Mesothelial cell of epicardium (in vitro differentiated cells): ENCODE results near the gene LBX2. TPM values are rescaled to one million over a fixed set of nuclear protein-coding genes. Genes with fewer than 3 reads are reported as not detected.
"Not testable (repeated sequence)": the region's sequence is repeated elsewhere in the genome, so short reads cannot be mapped to it uniquely, and the experiment has no call there.

Experiments
- DNase-seq, 2 experiments: peaks; one replicate each; pipeline ENCODE4 v3.0.0; 2021; ENCODE audit warnings: low spot score in 2 of 2; ENCODE audit not compliant: unreplicated experiment in 2 of 2
- H3K27ac Mint-ChIP-seq: 2 replicates; pipeline ENCODE4 v1.8.0; 2021; ENCODE audit warnings: mixed read lengths
- H3K27me3 Mint-ChIP-seq: 2 replicates; pipeline ENCODE4 v1.8.0; 2021; ENCODE audit warnings: low read depth, mixed read lengths
- H3K36me3 Mint-ChIP-seq: 2 replicates; pipeline ENCODE4 v1.8.0; 2021; ENCODE audit warnings: mixed read lengths
- H3K4me1 Mint-ChIP-seq: 2 replicates; pipeline ENCODE4 v1.8.0; 2021; ENCODE audit warnings: mixed read lengths
- H3K4me3 Mint-ChIP-seq: 2 replicates; pipeline ENCODE4 v1.8.0; 2021; ENCODE audit warnings: mild to moderate bottlenecking, moderate library complexity, mixed read lengths
- H3K9me3 Mint-ChIP-seq: 2 replicates; pipeline ENCODE4 v1.8.0; 2021; ENCODE audit warnings: mixed read lengths
- CTCF ChIP-seq: fragments of 200-600 bp; sonication (generic); IDR thresholded peaks from one replicate; pipeline ENCODE4 v1.5.0; 2021; ENCODE audit warnings: antibody characterized with exemption; ENCODE audit not compliant: unreplicated experiment
- total RNA-seq: library from RNA; stranded (reverse); gene quantifications from 3 replicates; pipeline ENCODE4 v1.2.1, GENCODE V29; 2021

The LBX2 gene
- total RNA-seq, 1 donor from 2014 or later: 1.1 TPM

- Mint-ChIP-seq H3K9me3 (no peaks in the 10 kb centered on the region), H3K4me1 (peaks cover 39% of the 10 kb centered on the region), H3K27me3 (no peaks in the 10 kb centered on the region), H3K36me3 (no peaks in the 10 kb centered on the region), H3K27ac (no peak overlapping the region), H3K4me3 (no peak overlapping the region)
- DNase-seq: no peak
- TF ChIP-seq CTCF: no peak
Observed at GRCh38 chr2:74461187-74462053, 38.0 kb downstream of the LBX2 start.

GRCh38 chr2:74460187-74460586, 39.2 kb downstream of the LBX2 start:
- H3K9me3 Mint-ChIP-seq, H3K36me3 Mint-ChIP-seq, DNase-seq, H3K27me3 Mint-ChIP-seq: not testable (repeated sequence)
- Mint-ChIP-seq H3K27ac (peak overlapping the region; percentile 30), H3K4me3 (peak overlapping the region; percentile 94), H3K4me1 (peaks cover 44% of the 10 kb centered on the region)

GRCh38 chr2:74459503-74460118, 39.8 kb downstream of the LBX2 start:
- peak overlapping the region; percentile 99 for H3K27ac Mint-ChIP-seq
- not testable (repeated sequence) for H3K36me3 Mint-ChIP-seq, H3K27me3 Mint-ChIP-seq, DNase-seq, H3K9me3 Mint-ChIP-seq
- H3K4me3 Mint-ChIP-seq: peak overlapping the region; percentile 94
- peaks cover 50% of the 10 kb centered on the region for H3K4me1 Mint-ChIP-seq

GRCh38 chr2:74458938-74459363, 40.5 kb downstream of the LBX2 start:
- no peak for DNase-seq
- H3K27ac Mint-ChIP-seq: peak overlapping the region; percentile 99
- peak overlapping the region; percentile 94 for H3K4me3 Mint-ChIP-seq
- no peaks in the 10 kb centered on the region for H3K27me3 Mint-ChIP-seq
- peaks cover 51% of the 10 kb centered on the region for H3K4me1 Mint-ChIP-seq
- H3K36me3 Mint-ChIP-seq: no peaks in the 10 kb centered on the region
- H3K9me3 Mint-ChIP-seq: no peaks in the 10 kb centered on the region
- TF ChIP-seq CTCF: no peak

- TF ChIP-seq CTCF: no peak
- Mint-ChIP-seq H3K9me3 (no peaks in the 10 kb centered on the region), H3K4me3 (peak within 1 kb of the TSS; percentile 94), H3K36me3 (no peaks in the 10 kb centered on the region), H3K27ac (peak within 1 kb of the TSS; percentile 99), H3K4me1 (peaks cover 49% of the 10 kb centered on the region), H3K27me3 (no peaks in the 10 kb centered on the region)
- DNase-seq: peak; percentile 98
Observed at GRCh38 chr2:74458132-74458937, 41.1 kb downstream of the LBX2 start, which contains the start of gene WBP1. WBP1 (plus strand) TSS chr2:74458438; CDS start chr2:74458603, 165 bp downstream.

- Mint-ChIP-seq H3K36me3 (no peaks in the 10 kb centered on the region), H3K4me3 (peak overlapping the region; percentile 94), H3K27me3 (no peaks in the 10 kb centered on the region), H3K27ac (peak overlapping the region; percentile 99), H3K9me3 (no peaks in the 10 kb centered on the region), H3K4me1 (peaks cover 46% of the 10 kb centered on the region)
- DNase-seq: peak; percentile 59 to 80
- TF ChIP-seq CTCF: no peak
Observed at GRCh38 chr2:74457549-74458131, 41.8 kb downstream of the LBX2 start.
